Body of pancreas (tissue), 4 donors: Measurements from ENCODE around the gene OR4K13.

ENCODE experiments used
- CTCF ChIP-seq, 7 experiments: fragments of 450-650 bp in 4 of 7; fragments of 200-600 bp in 3 of 7; sonication (generic) in 3 of 7; IDR thresholded peaks; one replicate each; pipeline ENCODE4 v1.5.1; 2016 to 2019; ENCODE audit warnings: antibody characterized with exemption in 7 of 7
- POLR2A ChIP-seq, 3 donors: fragments of 450-650 bp; IDR thresholded peaks; one replicate each; pipeline ENCODE4 v1.6.1; 2016; ENCODE audit warnings: antibody characterized with exemption in 3 of 3, mild to moderate bottlenecking in 2 of 3

GRCh38 chr14:20059745-20060144 is 23.9 kb upstream of the OR4K13 start, which contains the start of gene OR4L1:
- TF ChIP-seq CTCF (IDR thresholded peaks at IDR 0.05) (no peak), POLR2A (IDR thresholded peaks at IDR 0.05) (no peak)
